ENCODE data around the gene FAM135A. TPM values are rescaled to one million over a fixed set of nuclear protein-coding genes. Genes with fewer than 3 reads are reported as not detected.
A peak's percentile ranks its signal among the peaks of the same experiment; 100 is the strongest.
"Not testable (repeated sequence)": the region's sequence is repeated elsewhere in the genome, so short reads cannot be mapped to it uniquely, and the experiment has no call there.

Gene FAM135A
- total and polyA plus RNA-seq, 9 of the 15 experiments (the other 6 are each of a cell fraction or from before 2014, with no cell fraction given), result 7.4 to 32.9 (median 19.2) TPM

DNA sequence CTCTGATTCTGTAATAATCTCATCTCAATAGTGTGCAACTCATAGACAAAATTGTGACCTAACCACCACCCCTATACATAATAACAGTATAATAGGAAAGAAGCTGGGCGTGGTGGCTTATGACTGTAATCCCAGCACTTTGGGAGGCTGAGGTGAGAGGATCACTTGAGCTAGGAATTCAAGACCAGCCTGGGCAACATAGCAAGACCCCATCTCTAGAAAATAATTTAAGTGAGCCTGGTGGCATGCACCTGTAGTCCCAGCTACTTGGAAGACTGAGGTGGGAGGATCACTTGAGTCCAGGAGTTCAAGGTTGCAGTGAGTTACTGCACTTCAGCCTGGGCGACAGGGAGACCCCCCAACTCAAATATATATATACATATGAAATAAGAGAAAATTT is 149.1 kb downstream of the FAM135A start:
- in situ Hi-C loops (cut with MboI); BruUV-seq (replicated peaks); FAIRE-seq: not testable (repeated sequence)

GRCh38 chr6:70563530-70563929 is 150.2 kb downstream of the FAM135A start:
- no peak for ATAC-seq
- 43% methylated on average over 6 of the region's 6 CpGs for WGBS (ENCODE audit: insufficient coverage, low coverage, missing lambda C conversion rate)
- TF ChIP-seq, protein P1, sequence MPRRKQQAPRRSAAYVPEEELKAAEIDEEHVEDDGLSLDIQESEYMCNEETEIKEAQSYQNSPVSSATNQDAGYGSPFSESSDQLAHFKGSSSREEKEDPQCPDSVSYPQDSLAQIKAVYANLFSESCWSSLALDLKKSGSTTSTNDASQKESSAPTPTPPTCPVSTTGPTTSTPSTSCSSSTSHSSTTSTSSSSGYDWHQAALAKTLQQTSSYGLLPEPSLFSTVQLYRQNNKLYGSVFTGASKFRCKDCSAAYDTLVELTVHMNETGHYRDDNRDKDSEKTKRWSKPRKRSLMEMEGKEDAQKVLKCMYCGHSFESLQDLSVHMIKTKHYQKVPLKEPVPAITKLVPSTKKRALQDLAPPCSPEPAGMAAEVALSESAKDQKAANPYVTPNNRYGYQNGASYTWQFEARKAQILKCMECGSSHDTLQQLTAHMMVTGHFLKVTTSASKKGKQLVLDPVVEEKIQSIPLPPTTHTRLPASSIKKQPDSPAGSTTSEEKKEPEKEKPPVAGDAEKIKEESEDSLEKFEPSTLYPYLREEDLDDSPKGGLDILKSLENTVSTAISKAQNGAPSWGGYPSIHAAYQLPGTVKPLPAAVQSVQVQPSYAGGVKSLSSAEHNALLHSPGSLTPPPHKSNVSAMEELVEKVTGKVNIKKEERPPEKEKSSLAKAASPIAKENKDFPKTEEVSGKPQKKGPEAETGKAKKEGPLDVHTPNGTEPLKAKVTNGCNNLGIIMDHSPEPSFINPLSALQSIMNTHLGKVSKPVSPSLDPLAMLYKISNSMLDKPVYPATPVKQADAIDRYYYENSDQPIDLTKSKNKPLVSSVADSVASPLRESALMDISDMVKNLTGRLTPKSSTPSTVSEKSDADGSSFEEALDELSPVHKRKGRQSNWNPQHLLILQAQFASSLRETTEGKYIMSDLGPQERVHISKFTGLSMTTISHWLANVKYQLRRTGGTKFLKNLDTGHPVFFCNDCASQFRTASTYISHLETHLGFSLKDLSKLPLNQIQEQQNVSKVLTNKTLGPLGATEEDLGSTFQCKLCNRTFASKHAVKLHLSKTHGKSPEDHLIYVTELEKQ (CRISPR knock-in tag; IDR thresholded peaks at IDR 0.05), result no peak
- TF ChIP-seq TOE1 (IDR thresholded peaks at IDR 0.05; ENCODE audit: borderline replicate concordance) (no peak), TOE1 (CRISPR knock-in tag; IDR thresholded peaks at IDR 0.05; ENCODE audit: borderline replicate concordance, low read depth) (no peak), GABPB1 (CRISPR knock-in tag; IDR thresholded peaks at IDR 0.05) (no peak)

More for the DNA sequence above, 149.1 kb downstream of the FAM135A start:
- DNase-seq (ENCODE audit: extremely low read depth in 1 of 4, low spot score in 3 of 4); H3K27me3 ChIP-seq (ENCODE audit: control insufficient read depth in 2 of 2, insufficient read depth in 2 of 2, low read length in 2 of 2); H3K27ac ChIP-seq (ENCODE audit: extremely low read depth, low read depth, low read length); CTCF ChIA-PET (ENCODE audit: low intra/inter-chr PET ratio); ATAC-seq; H3K36me3 ChIP-seq (ENCODE audit: control insufficient read depth, insufficient read depth, low read length); H3K9me1 ChIP-seq (ENCODE audit: control insufficient read depth, insufficient read depth, low read length); H3K4me3 ChIP-seq; H4K20me1 ChIP-seq (replicated peaks; ENCODE audit: control insufficient read depth, insufficient read depth, low read length); H2AFZ ChIP-seq (ENCODE audit: low read depth, low read length); H3K79me2 ChIP-seq (ENCODE audit: control insufficient read depth, insufficient read depth, low read length); H3K4me2 ChIP-seq (ENCODE audit: insufficient read depth, low read length); H3K9me3 ChIP-seq (replicated peaks; ENCODE audit: control insufficient read depth, insufficient read depth, low read depth, low read length); H3K9ac ChIP-seq (ENCODE audit: insufficient read depth in 1 of 2, low read depth in 2 of 2, low read length in 2 of 2): not testable (repeated sequence)
- 20% methylated on average over 2 of the region's 2 CpGs for WGBS (ENCODE audit: insufficient coverage, low coverage, missing lambda C conversion rate)
- POLR2A ChIA-PET, result interaction anchor here (0.7 kb wide), 1 partner anchor 355 kb away, joined by 3 read pairs; no protein-coding TSS in a partner anchor
- 0 out of 2 replicates have a peak, but pooled peaks have one; percentile 31 for TF ChIP-seq ZNF121 (CRISPR knock-in tag; conservative IDR thresholded peaks at IDR 0.05)
- intact Hi-C loops (cut with micrococcal nuclease), result loop anchor here (10.0 kb wide), 1 partner anchor 168 kb away; no protein-coding TSS in a partner anchor
- H3K4me1 ChIP-seq (replicated peaks in 1 of 2; ENCODE audit: control insufficient read depth in 2 of 2, insufficient read depth in 2 of 2, low read length in 2 of 2), result peaks cover 7 to 15% of the 10 kb centered on the region in 2 experiments; a peak in 3 of 5 replicates

More at GRCh38 chr6:70563530-70563929, 150.2 kb downstream of the FAM135A start:
- Histone ChIP-seq H3K9ac (ENCODE audit: insufficient read depth in 1 of 2, low read depth in 2 of 2, low read length in 2 of 2) (no peak overlapping the region), H4K20me1 (replicated peaks; ENCODE audit: control insufficient read depth, insufficient read depth, low read length) (no peaks in the 10 kb centered on the region), H3K4me2 (ENCODE audit: insufficient read depth, low read length) (no peak overlapping the region), H3K4me1 (replicated peaks in 1 of 2; ENCODE audit: control insufficient read depth in 2 of 2, insufficient read depth in 2 of 2, low read length in 2 of 2) (peaks cover 10 to 15% of the 10 kb centered on the region in 2 experiments; a peak in 3 of 5 replicates), H3K36me3 (ENCODE audit: control insufficient read depth, insufficient read depth, low read length) (peaks cover 9% of the 10 kb centered on the region), H3K79me2 (ENCODE audit: control insufficient read depth, insufficient read depth, low read length) (peaks cover 16% of the 10 kb centered on the region), H3K27ac (ENCODE audit: extremely low read depth, low read depth, low read length) (no peak overlapping the region), H3K4me3 (no peak overlapping the region), H3K27me3 (ENCODE audit: control insufficient read depth in 2 of 2, insufficient read depth in 2 of 2, low read length in 2 of 2) (no peaks in the 10 kb centered on the region), H3K9me3 (replicated peaks; ENCODE audit: control insufficient read depth, insufficient read depth, low read depth, low read length) (peaks cover 6% of the 10 kb centered on the region; the same call in 1 of the 2 replicates), H2AFZ (ENCODE audit: low read depth, low read length) (no peak overlapping the region), H3K9me1 (ENCODE audit: control insufficient read depth, insufficient read depth, low read length) (no peaks in the 10 kb centered on the region)
- no peak for DNase-seq (ENCODE audit: extremely low read depth in 1 of 4, low spot score in 3 of 4)
- in situ Hi-C loops (cut with MboI), result no loop called here
- no TSS peak for BruUV-seq (replicated peaks)
- CTCF ChIA-PET (ENCODE audit: low intra/inter-chr PET ratio), result no interaction called here
- FAIRE-seq, result no peak
- intact Hi-C loops (cut with micrococcal nuclease), result loop anchor here (10.0 kb wide), 1 partner anchor 169 kb away; no protein-coding TSS in a partner anchor
- POLR2A ChIA-PET, result no interaction called here
